CD4-positive, alpha-beta T cell treated with Interferon gamma for 1 hour (primary cell): Measurements from ENCODE around the gene MTREX.

Source experiments
- DNase-seq: peaks from one replicate; pipeline ENCODE4 v3.0.0-alpha.2; 2020

The MTREX gene

GRCh38 chr5:55437452-55437851 lies 129.7 kb downstream of the MTREX start:
- DNase-seq: no peak

- DNase-seq: no peak
Measured at GRCh38 chr5:55437859-55438206, 130.0 kb downstream of the MTREX start.

- DNase-seq: no peak
Measured at GRCh38 chr5:55438998-55439397, 131.2 kb downstream of the MTREX start.

- DNase-seq: no peak
Measured at GRCh38 chr5:55440188-55440646, 132.4 kb downstream of the MTREX start.

GRCh38 chr5:55441107-55441771 lies 133.4 kb downstream of the MTREX start:
- DNase-seq: no peak

GRCh38 chr5:55441954-55442353 lies 134.2 kb downstream of the MTREX start:
- no peak for DNase-seq

GRCh38 chr5:55445791-55446190 lies 138.0 kb downstream of the MTREX start:
- no peak for DNase-seq

GRCh38 chr5:55446640-55447351 lies 139.0 kb downstream of the MTREX start:
- DNase-seq: no peak

- no peak for DNase-seq
Measured at GRCh38 chr5:55450050-55450765, 142.4 kb downstream of the MTREX start.

GRCh38 chr5:55451976-55452375 lies 144.2 kb downstream of the MTREX start:
- no peak for DNase-seq

GRCh38 chr5:55453211-55453610 lies 145.4 kb downstream of the MTREX start:
- no peak for DNase-seq

GRCh38 chr5:55454282-55454681 lies 146.5 kb downstream of the MTREX start:
- DNase-seq: no peak

GRCh38 chr5:55456216-55456895 lies 148.6 kb downstream of the MTREX start:
- DNase-seq: no peak

- DNase-seq: no peak
Measured at GRCh38 chr5:55459572-55459971, 151.8 kb downstream of the MTREX start.

GRCh38 chr5:55463613-55464012 lies 155.8 kb downstream of the MTREX start:
- DNase-seq: no peak

GRCh38 chr5:55467862-55468551 lies 160.2 kb downstream of the MTREX start:
- DNase-seq: no peak

- no peak for DNase-seq
Measured at GRCh38 chr5:55469839-55470238, 162.1 kb downstream of the MTREX start.

- no peak for DNase-seq
Measured at GRCh38 chr5:55470282-55470681, 162.5 kb downstream of the MTREX start.

- no peak for DNase-seq
Measured at GRCh38 chr5:55471468-55471867, 163.7 kb downstream of the MTREX start.

GRCh38 chr5:55472642-55473041 lies 164.9 kb downstream of the MTREX start:
- DNase-seq: no peak
